Brain microvascular endothelial cell (primary cell): ENCODE data around the gene ASCL2.
"Not testable (repeated sequence)": the region's sequence is repeated elsewhere in the genome, so short reads cannot be mapped to it uniquely, and the experiment has no call there.

ENCODE experiments used
- DNase-seq: peaks from one replicate; pipeline ENCODE4 v3.0.0-alpha.2; 2020
- H3K27ac ChIP-seq: fragments of 250-450 bp; sonication (Bioruptor Pico); 2 replicates; pipeline ENCODE4 v1.5.1; 2020; ENCODE audit warnings: mild to moderate bottlenecking, moderate library complexity
- H3K27me3 ChIP-seq: fragments of 250-450 bp; sonication (Bioruptor Pico); replicated peaks from 2 replicates; pipeline ENCODE4 v1.5.1; 2020; ENCODE audit warnings: mild to moderate bottlenecking
- H3K36me3 ChIP-seq: fragments of 250-450 bp; sonication (Bioruptor Pico); replicated peaks from 2 replicates; pipeline ENCODE4 v1.5.1; 2020; ENCODE audit warnings: mild to moderate bottlenecking
- H3K4me3 ChIP-seq: 2 replicates; pipeline ENCODE4 v1.5.1; 2011; ENCODE audit warnings: low read depth, mild to moderate bottlenecking, control low read depth, low read length, moderate library complexity
- CTCF ChIP-seq: IDR thresholded peaks from 2 replicates; pipeline ENCODE4 v1.5.1; 2011; ENCODE audit warnings: low read depth, mild to moderate bottlenecking, moderate library complexity, low read length, control low read depth, inconsistent platforms; ENCODE audit errors: missing control alignments
- in situ Hi-C: cut with HindIII; loops from 2 replicates; pipeline ENCODE4 v1.10.0; 2017; ENCODE audit warnings: low sequenced_read_pairs, low pct_ligation_motif_present

ASCL2 gene

GRCh38 chr11:2237457-2238238 lies 32.7 kb downstream of the ASCL2 start:
- TF ChIP-seq CTCF: no peak
- Histone ChIP-seq H3K27me3 (peaks cover 4% of the 10 kb centered on the region), H3K27ac (no peak overlapping the region), H3K36me3 (no peaks in the 10 kb centered on the region), H3K4me3 (no peak overlapping the region)
- DNase-seq: no peak
- in situ Hi-C loops: no loop called here

GRCh38 chr11:2236381-2237134 lies 33.8 kb downstream of the ASCL2 start:
- H3K27me3 ChIP-seq, in situ Hi-C loops, H3K36me3 ChIP-seq, DNase-seq, H3K27ac ChIP-seq, H3K4me3 ChIP-seq: not testable (repeated sequence)

- H3K27me3 ChIP-seq: peaks cover 4% of the 10 kb centered on the region
- in situ Hi-C loops: no loop called here
- no peak overlapping the region for H3K4me3 ChIP-seq
- TF ChIP-seq CTCF: no peak
- DNase-seq: no peak
- no peaks in the 10 kb centered on the region for H3K36me3 ChIP-seq
- no peak overlapping the region for H3K27ac ChIP-seq
These were observed 34.6 kb downstream of the ASCL2 start for GRCh38 chr11:2235588-2236326.

GRCh38 chr11:2234963-2235362 lies 35.4 kb downstream of the ASCL2 start:
- in situ Hi-C loops: no loop called here
- Histone ChIP-seq H3K27ac (no peak overlapping the region), H3K27me3 (peaks cover 4% of the 10 kb centered on the region), H3K36me3 (no peaks in the 10 kb centered on the region), H3K4me3 (no peak overlapping the region)
- no peak for TF ChIP-seq CTCF
- no peak for DNase-seq

GRCh38 chr11:2233693-2234455 lies 36.5 kb downstream of the ASCL2 start:
- peaks cover 4% of the 10 kb centered on the region for H3K27me3 ChIP-seq
- H3K4me3 ChIP-seq: no peak overlapping the region
- no peak overlapping the region for H3K27ac ChIP-seq
- no peak for TF ChIP-seq CTCF
- no peaks in the 10 kb centered on the region for H3K36me3 ChIP-seq
- in situ Hi-C loops: no loop called here
- no peak for DNase-seq
